IPS DF 4.7 (cell line): Measurements from ENCODE around the gene MTX3.

Source experiments
- DNase-seq: peaks from one replicate; pipeline ENCODE4 v3.0.0-alpha.2; 2013; ENCODE audit warnings: low spot score; ENCODE audit errors: extremely low read depth

MTX3 gene

DNA sequence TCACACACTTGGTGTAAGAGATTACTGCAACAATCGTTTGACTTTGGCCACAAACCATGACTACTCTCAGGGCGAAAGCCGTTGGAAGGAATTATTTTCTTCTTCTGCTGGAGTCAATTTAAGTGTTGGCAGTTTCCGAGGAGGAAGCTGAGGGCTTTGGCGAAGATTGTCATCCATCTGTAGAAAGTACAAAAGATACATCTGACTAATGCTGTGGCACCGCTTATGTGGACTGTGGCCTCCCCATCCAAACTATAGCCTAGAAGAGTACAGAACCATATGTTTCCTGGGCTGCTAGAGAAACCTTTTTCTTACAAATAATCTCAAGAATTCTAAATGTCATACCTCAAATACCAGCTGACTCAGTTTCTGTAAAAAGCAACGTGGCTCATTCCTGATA, 7.4 kb downstream of the MTX3 start:
- no peak for DNase-seq

- DNase-seq, result no peak
Measured at GRCh38 chr5:79982136-79982535, 8.9 kb downstream of the MTX3 start.

- no peak for DNase-seq
Measured at GRCh38 chr5:79976759-79977515, 14.1 kb downstream of the MTX3 start.

- DNase-seq, result no peak
Measured at GRCh38 chr5:79975422-79975821, 15.6 kb downstream of the MTX3 start.

- DNase-seq, result no peak
Measured at GRCh38 chr5:79974886-79975285, 16.2 kb downstream of the MTX3 start.

- DNase-seq, result no peak
Measured at GRCh38 chr5:79973996-79974395, 17.1 kb downstream of the MTX3 start.

- DNase-seq, result no peak
Measured at GRCh38 chr5:79973511-79973910, 17.6 kb downstream of the MTX3 start.

GRCh38 chr5:79971156-79971555, 19.9 kb downstream of the MTX3 start:
- no peak for DNase-seq

DNA sequence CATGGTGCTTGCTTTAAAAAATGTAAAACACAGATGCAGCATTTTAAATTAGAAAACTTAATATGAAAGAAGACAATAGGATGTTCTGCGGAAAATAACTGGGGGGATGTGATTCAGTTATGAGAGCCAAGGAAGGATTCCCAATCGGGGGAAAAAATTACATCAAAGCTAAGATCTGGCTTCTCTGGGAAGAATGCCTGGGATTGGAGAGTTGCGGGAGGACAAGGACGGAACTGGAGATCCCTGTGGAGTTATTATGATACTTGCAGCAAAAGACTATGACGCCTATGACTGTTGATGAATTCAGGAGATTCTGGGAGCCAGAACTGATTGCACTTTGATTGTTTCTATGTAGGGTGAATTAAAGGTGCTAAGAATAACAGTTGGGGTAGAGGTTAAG, 24.6 kb downstream of the MTX3 start:
- DNase-seq, result no peak

DNA sequence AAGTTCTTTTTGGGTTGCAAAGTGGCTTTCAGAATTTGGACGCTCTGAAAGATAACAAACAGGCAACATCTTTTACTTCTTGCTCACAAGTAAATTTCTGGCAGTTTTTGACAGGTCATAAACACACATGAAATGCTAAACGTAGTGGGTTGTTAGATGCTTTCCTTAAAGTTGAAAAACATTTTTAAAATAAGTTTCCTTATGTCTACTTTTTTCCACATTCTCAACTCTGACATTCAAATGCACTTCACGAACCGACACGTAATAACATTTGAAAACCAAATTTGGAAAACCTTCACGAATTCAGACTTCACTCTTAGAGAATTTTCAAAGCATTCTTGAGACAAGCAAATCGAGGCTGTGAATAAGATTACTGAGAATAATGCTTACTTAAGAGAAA, 26.9 kb downstream of the MTX3 start:
- DNase-seq, result no peak

DNA sequence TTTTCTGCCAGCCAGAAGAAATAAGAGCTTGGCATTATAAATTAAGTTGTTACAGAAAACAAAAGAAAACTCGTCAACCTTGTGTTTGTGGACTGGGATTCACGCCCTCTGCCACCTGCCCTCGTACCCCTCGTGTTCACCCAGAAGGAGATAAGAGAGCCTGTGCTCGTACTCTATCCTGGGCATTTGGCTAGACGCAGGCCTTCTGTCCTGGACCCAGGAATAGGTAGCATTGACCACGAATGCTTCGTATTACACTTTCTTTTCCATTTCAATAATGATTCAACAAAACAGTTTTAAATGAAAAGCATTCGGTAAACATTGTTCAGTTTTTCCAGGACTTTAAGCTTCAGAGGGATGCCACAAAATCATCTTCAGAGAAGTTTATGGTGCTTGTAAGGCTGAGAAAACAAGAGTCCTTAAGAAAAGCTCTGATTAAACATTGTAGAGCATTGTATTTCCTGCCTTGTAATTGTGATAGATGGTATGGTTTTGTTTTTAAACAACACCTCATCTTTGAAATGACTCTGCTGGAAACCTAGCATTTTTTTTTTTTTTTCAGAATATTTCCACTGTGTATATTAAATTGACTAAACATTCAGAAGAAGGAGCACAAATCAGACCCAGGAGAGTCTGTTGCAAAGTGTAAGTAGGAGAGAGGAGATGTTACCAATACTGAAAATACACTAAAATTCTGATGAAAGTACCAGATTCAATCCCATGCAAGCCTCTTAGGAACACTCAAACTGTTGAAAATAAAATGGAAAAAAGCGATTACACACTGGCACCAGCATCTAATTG, 27.6 kb downstream of the MTX3 start:
- no peak for DNase-seq

DNA sequence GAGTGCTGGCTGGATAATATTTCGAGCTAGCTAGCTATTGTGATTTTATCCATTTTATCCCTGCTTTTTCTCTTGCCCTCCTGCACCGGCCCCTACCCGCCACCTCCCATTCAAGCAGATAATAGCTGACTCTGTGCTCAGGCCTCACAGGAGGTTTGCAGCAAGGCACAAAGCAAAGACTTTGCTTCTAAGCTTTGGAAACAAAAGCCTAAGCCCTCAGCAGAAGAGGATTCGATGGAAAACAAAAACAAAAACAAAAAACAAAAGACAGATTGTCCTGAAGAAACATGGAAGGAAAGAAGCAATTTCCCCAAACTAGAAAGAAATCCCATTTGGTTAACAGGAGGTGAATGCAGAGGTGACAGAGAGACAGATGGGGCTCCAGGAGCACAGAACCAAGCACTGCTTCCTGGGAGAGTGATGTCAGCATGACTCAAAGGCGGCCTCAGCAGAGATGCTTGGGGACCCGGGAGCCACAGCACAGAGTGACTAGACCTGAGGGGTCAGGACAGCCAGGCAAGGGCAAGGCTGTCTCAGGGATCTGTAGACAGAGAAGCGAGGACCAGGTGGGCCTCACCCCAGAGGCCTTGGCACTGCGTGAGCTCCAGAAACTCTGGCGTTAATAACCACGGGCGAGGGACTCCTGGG, 28.4 kb downstream of the MTX3 start:
- DNase-seq, result no peak

DNA sequence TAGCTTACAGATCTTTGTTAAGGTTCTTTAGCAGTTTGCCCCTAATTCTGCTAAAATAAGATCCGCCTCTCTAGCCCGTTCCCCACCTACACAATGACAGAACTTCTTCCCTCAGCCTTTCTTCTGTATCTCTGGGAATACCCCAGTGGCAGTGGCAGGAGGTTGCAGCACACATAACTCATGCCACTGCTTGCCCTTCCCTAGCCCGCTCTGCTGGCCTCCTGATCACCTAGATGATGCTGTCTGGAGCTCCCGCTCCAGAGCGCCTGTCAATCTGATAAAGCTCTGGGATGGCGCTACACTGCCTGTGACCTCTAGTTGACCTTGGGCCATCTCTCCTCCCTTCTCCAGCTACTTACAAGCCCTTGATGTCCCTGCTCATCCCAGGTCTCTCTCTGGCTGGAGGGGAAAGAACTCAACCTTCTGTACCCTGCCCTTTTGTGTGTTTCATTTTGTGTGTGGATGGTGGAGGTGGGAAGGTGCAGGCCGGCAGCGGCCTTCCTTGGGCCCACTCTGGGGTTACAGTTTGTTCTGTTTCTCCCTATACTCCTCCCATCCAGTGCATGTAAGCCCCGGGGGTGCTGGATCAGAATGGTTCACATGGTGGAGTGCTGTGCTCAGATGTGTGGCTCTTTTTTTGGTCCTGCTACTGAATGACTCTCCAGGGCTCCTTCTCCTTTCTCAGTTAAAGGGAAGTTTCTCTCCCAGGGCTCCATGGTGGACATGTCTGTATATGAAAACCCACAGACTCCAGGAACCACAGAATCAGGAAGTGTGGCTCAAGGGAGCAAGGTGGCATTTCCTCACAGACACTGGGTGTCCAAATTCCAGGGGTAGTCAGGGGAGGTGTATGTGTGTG, 29.1 kb downstream of the MTX3 start:
- DNase-seq, result no peak

GRCh38 chr5:79959407-79959806, 31.7 kb downstream of the MTX3 start:
- DNase-seq, result no peak

DNA sequence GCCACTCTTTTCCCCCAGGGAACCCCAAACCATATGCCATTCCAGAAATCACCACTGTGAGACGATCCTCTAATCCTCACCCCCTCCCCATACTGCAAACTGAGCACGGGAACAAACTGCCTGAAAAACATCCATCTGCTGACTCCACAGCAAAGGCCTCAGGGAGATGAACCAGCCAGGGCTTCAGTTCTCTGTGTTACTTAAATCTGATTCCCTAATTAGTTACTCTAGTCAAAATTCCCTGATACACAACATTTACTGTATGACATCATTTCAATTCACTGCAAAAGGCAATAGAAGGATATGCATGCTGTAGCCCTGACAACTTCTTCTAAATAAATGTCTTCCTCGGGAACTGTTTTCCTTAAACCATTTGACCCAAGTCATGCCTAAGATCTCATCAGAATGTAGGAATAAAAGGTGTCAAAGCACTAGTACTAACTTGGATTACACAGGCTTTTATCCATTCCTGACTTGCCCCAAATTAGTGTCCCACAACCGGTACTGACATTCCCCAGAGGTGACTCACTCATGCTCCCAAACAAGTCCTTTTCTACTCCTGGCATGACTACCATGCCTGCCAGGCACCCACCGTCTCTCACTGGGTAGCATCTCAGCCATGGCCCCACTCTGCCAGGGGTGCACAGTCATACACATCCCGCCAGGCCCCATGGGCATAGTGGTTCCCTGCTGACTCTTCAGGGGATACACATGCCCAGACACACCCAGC, 35.0 kb downstream of the MTX3 start:
- DNase-seq, result no peak

DNA sequence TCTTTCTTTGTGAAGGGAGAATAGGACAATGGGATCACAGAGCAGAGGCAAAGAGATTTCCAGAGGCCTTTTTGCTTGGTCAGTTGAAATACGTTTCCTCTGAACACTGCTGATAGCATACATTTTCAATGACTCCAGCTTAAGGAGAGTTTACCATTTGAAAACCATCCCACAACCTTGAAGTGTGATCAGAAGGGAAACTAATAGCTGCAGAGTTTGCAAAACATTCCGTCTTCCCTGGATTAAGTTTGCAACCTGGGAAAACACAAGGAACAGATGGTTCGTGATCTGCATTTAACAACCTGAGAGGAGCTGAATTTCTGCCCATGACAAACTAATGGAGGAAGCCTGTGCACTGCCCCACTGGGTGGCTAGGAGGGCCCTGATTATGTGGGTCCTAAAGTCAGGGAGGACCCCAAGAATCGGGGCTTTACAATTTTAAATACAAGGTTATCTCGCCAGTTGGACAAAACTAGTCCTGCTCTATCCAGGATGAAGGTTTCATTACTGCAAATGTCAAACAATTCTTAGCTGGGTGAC, 35.6 kb downstream of the MTX3 start:
- no peak for DNase-seq

- DNase-seq, result no peak
Measured at GRCh38 chr5:79954620-79955019, 36.4 kb downstream of the MTX3 start.

GRCh38 chr5:79947567-79947966, 43.5 kb downstream of the MTX3 start:
- no peak for DNase-seq

DNA sequence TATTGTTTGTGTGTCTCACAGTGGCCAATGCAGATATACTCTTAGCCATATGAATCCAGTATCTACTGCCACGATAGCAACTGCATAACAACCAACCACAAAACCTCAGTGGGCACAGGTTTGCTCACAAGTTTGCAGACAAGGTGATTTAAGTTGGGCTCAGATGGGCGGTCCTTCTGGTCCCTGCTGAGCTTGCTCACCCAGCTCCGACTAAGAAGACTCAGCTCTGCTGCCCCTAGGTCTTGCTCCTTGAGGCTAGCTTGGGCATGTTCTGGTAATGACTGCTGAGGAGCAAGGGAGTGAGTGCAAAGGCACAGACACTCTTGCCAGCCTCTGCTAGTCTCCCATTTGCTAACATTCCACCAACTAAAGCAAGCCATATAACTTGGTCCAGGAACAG, 52.6 kb downstream of the MTX3 start:
- DNase-seq, result no peak

- no peak for DNase-seq
Measured at GRCh38 chr5:79936646-79937216, 54.3 kb downstream of the MTX3 start.
